Liver (tissue), 9 donors: Measurements from ENCODE around the gene IYD. TPM values are rescaled to one million over a fixed set of nuclear protein-coding genes. Genes with fewer than 3 reads are reported as not detected.

Experiments used
- DNase-seq: peaks from one replicate; pipeline ENCODE4 v3.0.0-alpha.2; 2017; ENCODE audit warnings: low spot score
- H3K27ac ChIP-seq, 2 donors: one replicate each; pipeline ENCODE4 v1.7.0; 2013; ENCODE audit warnings: inconsistent platforms in 2 of 2, low read length in 2 of 2, control low read depth in 1 of 2, low read depth in 1 of 2, mild to moderate bottlenecking in 1 of 2
- H3K27me3 ChIP-seq, 4 donors: one replicate each; pipeline versions ENCODE4 v1.6.1 to v1.7.0; 2013; ENCODE audit warnings: low read length in 3 of 4, inconsistent platforms in 1 of 4, mild to moderate bottlenecking in 1 of 4, moderate library complexity in 1 of 4; ENCODE audit not compliant: control insufficient read depth in 4 of 4, insufficient read depth in 4 of 4
- H3K36me3 ChIP-seq, 4 donors: one replicate each; pipeline versions ENCODE4 v1.6.1 to v1.7.0; 2013; ENCODE audit warnings: low read length in 3 of 4, mild to moderate bottlenecking in 3 of 4, low read depth in 1 of 4, moderate library complexity in 1 of 4; ENCODE audit not compliant: control insufficient read depth in 4 of 4, insufficient read depth in 3 of 4
- H3K4me1 ChIP-seq, 4 donors: one replicate each; pipeline versions ENCODE4 v1.6.1 to v1.7.0; 2013; ENCODE audit warnings: low read length in 3 of 4, mild to moderate bottlenecking in 3 of 4, moderate library complexity in 1 of 4; ENCODE audit not compliant: control insufficient read depth in 4 of 4, insufficient read depth in 4 of 4
- H3K4me3 ChIP-seq, 3 donors: one replicate each; pipeline versions ENCODE4 v1.6.1 to v1.7.0; 2013; ENCODE audit warnings: low read length in 3 of 3, control low read depth in 1 of 3, low read depth in 1 of 3, mild to moderate bottlenecking in 1 of 3
- H3K9ac ChIP-seq, 2 donors: one replicate each; pipeline ENCODE4 v1.7.0; 2013; ENCODE audit warnings: low read length in 2 of 2, mild to moderate bottlenecking in 2 of 2, moderate library complexity in 2 of 2, control low read depth in 1 of 2, low read depth in 1 of 2
- H3K9me3 ChIP-seq, 4 donors: one replicate each; pipeline versions ENCODE4 v1.6.1 to v1.7.0; 2013; ENCODE audit warnings: low read length in 3 of 4; ENCODE audit not compliant: control insufficient read depth in 4 of 4
- EGR1 ChIP-seq, 2 donors: IDR thresholded peaks; 2 replicates each; pipeline ENCODE4 v1.6.1; 2016 to 2018; ENCODE audit warnings: antibody characterized with exemption in 2 of 2, low read depth in 2 of 2
- FOXA1 ChIP-seq: IDR thresholded peaks from 2 replicates; pipeline ENCODE4 v1.6.1; 2016; ENCODE audit warnings: antibody characterized with exemption
- GABPA ChIP-seq, 2 donors: IDR thresholded peaks in 1 of 2; conservative IDR thresholded peaks in 1 of 2; 2 replicates each; pipeline ENCODE4 v1.6.1; 2016; ENCODE audit warnings: antibody characterized with exemption in 2 of 2, mild to moderate bottlenecking in 1 of 2, moderate library complexity in 1 of 2
- HNF4A ChIP-seq, 2 donors: conservative IDR thresholded peaks; 2 replicates each; pipeline ENCODE4 v1.6.1; 2016; ENCODE audit warnings: antibody characterized with exemption in 2 of 2, mild to moderate bottlenecking in 2 of 2
- HNF4G ChIP-seq: IDR thresholded peaks from 2 replicates; pipeline ENCODE4 v1.6.1; 2016; ENCODE audit warnings: antibody characterized with exemption
- JUND ChIP-seq, 2 donors: IDR thresholded peaks; 2 replicates each; pipeline ENCODE4 v1.6.1; 2016; ENCODE audit warnings: antibody characterized with exemption in 2 of 2
- NR2F2 ChIP-seq: IDR thresholded peaks from 2 replicates; pipeline ENCODE4 v1.6.1; 2016; ENCODE audit warnings: antibody characterized with exemption
- RAD21 ChIP-seq, 2 donors: IDR thresholded peaks; 2 replicates each; pipeline ENCODE4 v1.6.1; 2016; ENCODE audit warnings: antibody characterized with exemption in 2 of 2, mild to moderate bottlenecking in 2 of 2
- SP1 ChIP-seq: IDR thresholded peaks from 2 replicates; pipeline ENCODE4 v1.6.1; 2018; ENCODE audit warnings: antibody characterized with exemption, mild to moderate bottlenecking
- YY1 ChIP-seq: IDR thresholded peaks from 2 replicates; pipeline ENCODE4 v1.6.1; 2016; ENCODE audit warnings: antibody characterized with exemption, mild to moderate bottlenecking
- WGBS: extraction: QIAGEN DNeasy Blood & Tissue Kit; methylation state at CpG from one replicate; pipeline ENCODE4 v1.1.7; 2013; 5-methylcytosine and 5-hydroxymethylcytosine counted together
- polyA plus RNA-seq, 2 donors: library from polyadenylated mRNA; stranded (reverse) in 1 of 2; unstranded in 1 of 2; fragments of 200-250 nt in 1 of 2; fragments of >200 nt in 1 of 2; fragmentation: Nextera tagmentation in 1 of 2; extraction: Ambion mirVana in 1 of 2; gene quantifications; one replicate each; pipeline versions ENCODE4 v1.2.1 to v1.2.3, GENCODE V29; 2013 to 2015
- total RNA-seq, 2 donors: library from RNA; depleted of rRNA; stranded (reverse); fragments of >200 nt; gene quantifications; one replicate each; pipeline ENCODE4 v1.2.3, GENCODE V29; 2014
- TF ChIP-seq, protein P1 (sequence below): IDR thresholded peaks from 2 replicates; pipeline ENCODE4 v1.6.1; 2016; ENCODE audit warnings: antibody characterized with exemption
- TF ChIP-seq, protein P2 (sequence below): IDR thresholded peaks from 2 replicates; pipeline ENCODE4 v1.6.1; 2016; ENCODE audit warnings: antibody characterized with exemption
- TF ChIP-seq, protein P3 (sequence below): IDR thresholded peaks from 2 replicates; pipeline ENCODE4 v1.6.1; 2016; ENCODE audit warnings: antibody characterized with exemption
- TF ChIP-seq, protein P4 (sequence below): fragments of 150-350 bp; IDR thresholded peaks from 2 replicates; pipeline ENCODE4 v1.5.1; 2017; ENCODE audit warnings: improper control_type of control experiment, low read depth, low read length; ENCODE audit not compliant: missing input control
- TF ChIP-seq, protein P5 (sequence below): IDR thresholded peaks from 2 replicates; pipeline ENCODE4 v1.6.1; 2016; ENCODE audit warnings: antibody characterized with exemption, mild to moderate bottlenecking
- donor health status: healthy.
- donor health status: healthy.
- donor health status: healthy.
- donor health status: healthy.
- donor health status: healthy.

IYD gene
- total and polyA plus RNA-seq, 4 donors, result 1.6 to 6.2 (median 2.6) TPM

DNA sequence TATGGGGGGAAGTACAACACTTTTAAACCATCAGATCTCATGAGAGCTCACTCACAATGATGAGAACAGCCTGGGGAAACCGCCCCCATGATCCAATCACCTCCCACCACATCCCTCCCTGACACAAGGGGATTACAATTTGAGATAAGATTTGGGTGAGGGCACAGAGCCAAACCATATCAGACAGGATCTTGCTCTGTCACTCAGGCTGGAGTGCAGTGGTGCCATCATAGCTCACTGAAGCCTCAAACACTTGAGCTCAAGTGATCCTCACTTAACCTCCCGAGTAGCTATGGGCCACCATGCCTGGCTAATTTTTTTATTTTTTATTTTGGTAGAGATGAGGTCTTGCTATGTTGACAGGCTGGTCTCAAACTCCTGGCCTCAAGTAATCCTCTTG, 5.1 kb upstream of the IYD start:
- Histone ChIP-seq H3K36me3 (no peaks in the 10 kb centered on the region), H3K27me3 (no peaks in the 10 kb centered on the region), H3K9me3 (no peaks in the 10 kb centered on the region), H3K9ac (no peak overlapping the region), H3K4me1 (peaks cover 0 to 6% (median under 1%) of the 10 kb centered on the region in 4 donors), H3K4me3 (no peak overlapping the region), H3K27ac (no peak overlapping the region)
- no peak for DNase-seq
- TF ChIP-seq RAD21 (IDR thresholded peaks at IDR 0.05), result no peak
- TF ChIP-seq, protein P1, sequence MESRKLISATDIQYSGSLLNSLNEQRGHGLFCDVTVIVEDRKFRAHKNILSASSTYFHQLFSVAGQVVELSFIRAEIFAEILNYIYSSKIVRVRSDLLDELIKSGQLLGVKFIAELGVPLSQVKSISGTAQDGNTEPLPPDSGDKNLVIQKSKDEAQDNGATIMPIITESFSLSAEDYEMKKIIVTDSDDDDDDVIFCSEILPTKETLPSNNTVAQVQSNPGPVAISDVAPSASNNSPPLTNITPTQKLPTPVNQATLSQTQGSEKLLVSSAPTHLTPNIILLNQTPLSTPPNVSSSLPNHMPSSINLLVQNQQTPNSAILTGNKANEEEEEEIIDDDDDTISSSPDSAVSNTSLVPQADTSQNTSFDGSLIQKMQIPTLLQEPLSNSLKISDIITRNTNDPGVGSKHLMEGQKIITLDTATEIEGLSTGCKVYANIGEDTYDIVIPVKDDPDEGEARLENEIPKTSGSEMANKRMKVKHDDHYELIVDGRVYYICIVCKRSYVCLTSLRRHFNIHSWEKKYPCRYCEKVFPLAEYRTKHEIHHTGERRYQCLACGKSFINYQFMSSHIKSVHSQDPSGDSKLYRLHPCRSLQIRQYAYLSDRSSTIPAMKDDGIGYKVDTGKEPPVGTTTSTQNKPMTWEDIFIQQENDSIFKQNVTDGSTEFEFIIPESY, result no peak
- no peak for TF ChIP-seq EGR1 (IDR thresholded peaks at IDR 0.05; ENCODE audit: low read depth in 2 of 2)
- TF ChIP-seq JUND (IDR thresholded peaks at IDR 0.05), result no peak
- no peak for TF ChIP-seq HNF4A (conservative IDR thresholded peaks at IDR 0.05)
- WGBS, result 95% methylated on average over 2 of the region's 2 CpGs

DNA sequence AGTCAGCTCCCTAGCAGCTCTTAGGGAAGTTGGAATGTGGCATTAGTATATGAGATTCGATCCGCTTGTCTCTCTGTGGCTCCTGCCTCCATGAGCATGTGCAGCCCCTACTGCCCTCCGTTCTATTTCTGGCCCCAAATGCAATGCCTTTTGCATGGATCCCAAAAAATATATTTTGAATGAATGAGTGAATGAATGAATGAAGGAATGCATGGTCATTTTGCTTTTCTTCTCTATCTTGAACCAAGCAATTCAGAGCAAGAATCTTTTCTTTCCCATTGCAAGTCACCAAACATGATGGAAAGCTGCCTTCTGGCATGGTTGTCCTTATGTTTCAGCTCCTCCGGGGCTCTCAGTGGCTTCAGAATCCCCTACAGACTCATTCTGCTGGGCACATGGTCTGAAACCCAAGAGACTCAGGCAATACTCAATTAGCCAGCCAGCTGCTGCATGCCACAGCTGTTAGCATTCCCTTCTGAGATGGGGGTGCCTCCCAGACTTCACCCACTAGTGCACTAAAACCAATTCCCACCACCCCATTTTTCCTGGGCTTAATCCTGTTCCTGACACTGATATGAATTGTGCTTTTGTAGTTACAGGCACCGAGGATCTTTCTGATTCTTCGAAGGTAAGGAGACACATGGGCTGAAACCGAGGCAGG, 2.6 kb upstream of the IYD start:
- H3K9me3 ChIP-seq, result no peaks in the 10 kb centered on the region

More for the DNA sequence above, 2.6 kb upstream of the IYD start:
- Histone ChIP-seq H3K27ac (no peak overlapping the region), H3K4me3 (no peak overlapping the region), H3K4me1 (peaks cover 3 to 31% (median 19%) of the 10 kb centered on the region in 4 donors), H3K9ac (no peak overlapping the region), H3K27me3 (no peaks in the 10 kb centered on the region), H3K36me3 (no peaks in the 10 kb centered on the region)
- 96% methylated on average over 7 of the region's 7 CpGs for WGBS
- TF ChIP-seq JUND (IDR thresholded peaks at IDR 0.05) (no peak), RAD21 (IDR thresholded peaks at IDR 0.05) (no peak), YY1 (no peak), SP1 (no peak), GABPA (IDR thresholded peaks at IDR 0.05 in 1 of 2, conservative IDR thresholded peaks at IDR 0.05 in 1 of 2) (no peak), NR2F2 (no peak), HNF4A (conservative IDR thresholded peaks at IDR 0.05) (no peak), HNF4G (no peak), EGR1 (IDR thresholded peaks at IDR 0.05; ENCODE audit: low read depth in 2 of 2) (no peak), FOXA1 (no peak)
- TF ChIP-seq, protein P2, sequence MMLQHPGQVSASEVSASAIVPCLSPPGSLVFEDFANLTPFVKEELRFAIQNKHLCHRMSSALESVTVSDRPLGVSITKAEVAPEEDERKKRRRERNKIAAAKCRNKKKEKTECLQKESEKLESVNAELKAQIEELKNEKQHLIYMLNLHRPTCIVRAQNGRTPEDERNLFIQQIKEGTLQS, result no peak
- TF ChIP-seq, protein P3, sequence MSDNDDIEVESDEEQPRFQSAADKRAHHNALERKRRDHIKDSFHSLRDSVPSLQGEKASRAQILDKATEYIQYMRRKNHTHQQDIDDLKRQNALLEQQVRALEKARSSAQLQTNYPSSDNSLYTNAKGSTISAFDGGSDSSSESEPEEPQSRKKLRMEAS, result no peak
- TF ChIP-seq, protein P1, result no peak
- TF ChIP-seq, protein P4, sequence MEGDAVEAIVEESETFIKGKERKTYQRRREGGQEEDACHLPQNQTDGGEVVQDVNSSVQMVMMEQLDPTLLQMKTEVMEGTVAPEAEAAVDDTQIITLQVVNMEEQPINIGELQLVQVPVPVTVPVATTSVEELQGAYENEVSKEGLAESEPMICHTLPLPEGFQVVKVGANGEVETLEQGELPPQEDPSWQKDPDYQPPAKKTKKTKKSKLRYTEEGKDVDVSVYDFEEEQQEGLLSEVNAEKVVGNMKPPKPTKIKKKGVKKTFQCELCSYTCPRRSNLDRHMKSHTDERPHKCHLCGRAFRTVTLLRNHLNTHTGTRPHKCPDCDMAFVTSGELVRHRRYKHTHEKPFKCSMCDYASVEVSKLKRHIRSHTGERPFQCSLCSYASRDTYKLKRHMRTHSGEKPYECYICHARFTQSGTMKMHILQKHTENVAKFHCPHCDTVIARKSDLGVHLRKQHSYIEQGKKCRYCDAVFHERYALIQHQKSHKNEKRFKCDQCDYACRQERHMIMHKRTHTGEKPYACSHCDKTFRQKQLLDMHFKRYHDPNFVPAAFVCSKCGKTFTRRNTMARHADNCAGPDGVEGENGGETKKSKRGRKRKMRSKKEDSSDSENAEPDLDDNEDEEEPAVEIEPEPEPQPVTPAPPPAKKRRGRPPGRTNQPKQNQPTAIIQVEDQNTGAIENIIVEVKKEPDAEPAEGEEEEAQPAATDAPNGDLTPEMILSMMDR, result no peak
- TF ChIP-seq, protein P5, sequence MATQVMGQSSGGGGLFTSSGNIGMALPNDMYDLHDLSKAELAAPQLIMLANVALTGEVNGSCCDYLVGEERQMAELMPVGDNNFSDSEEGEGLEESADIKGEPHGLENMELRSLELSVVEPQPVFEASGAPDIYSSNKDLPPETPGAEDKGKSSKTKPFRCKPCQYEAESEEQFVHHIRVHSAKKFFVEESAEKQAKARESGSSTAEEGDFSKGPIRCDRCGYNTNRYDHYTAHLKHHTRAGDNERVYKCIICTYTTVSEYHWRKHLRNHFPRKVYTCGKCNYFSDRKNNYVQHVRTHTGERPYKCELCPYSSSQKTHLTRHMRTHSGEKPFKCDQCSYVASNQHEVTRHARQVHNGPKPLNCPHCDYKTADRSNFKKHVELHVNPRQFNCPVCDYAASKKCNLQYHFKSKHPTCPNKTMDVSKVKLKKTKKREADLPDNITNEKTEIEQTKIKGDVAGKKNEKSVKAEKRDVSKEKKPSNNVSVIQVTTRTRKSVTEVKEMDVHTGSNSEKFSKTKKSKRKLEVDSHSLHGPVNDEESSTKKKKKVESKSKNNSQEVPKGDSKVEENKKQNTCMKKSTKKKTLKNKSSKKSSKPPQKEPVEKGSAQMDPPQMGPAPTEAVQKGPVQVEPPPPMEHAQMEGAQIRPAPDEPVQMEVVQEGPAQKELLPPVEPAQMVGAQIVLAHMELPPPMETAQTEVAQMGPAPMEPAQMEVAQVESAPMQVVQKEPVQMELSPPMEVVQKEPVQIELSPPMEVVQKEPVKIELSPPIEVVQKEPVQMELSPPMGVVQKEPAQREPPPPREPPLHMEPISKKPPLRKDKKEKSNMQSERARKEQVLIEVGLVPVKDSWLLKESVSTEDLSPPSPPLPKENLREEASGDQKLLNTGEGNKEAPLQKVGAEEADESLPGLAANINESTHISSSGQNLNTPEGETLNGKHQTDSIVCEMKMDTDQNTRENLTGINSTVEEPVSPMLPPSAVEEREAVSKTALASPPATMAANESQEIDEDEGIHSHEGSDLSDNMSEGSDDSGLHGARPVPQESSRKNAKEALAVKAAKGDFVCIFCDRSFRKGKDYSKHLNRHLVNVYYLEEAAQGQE, result no peak
- DNase-seq, result no peak
